ENCODE data around the gene MYBPHL.
A peak's percentile ranks its signal among the peaks of the same experiment; 100 is the strongest.

Gene MYBPHL

GRCh38 chr1:109253803-109254620 lies 52.8 kb downstream of the MYBPHL start:
- no peak for DNase-seq (ENCODE audit: extremely low read depth in 1 of 2, low read depth in 1 of 2)

- no peak for DNase-seq (ENCODE audit: extremely low read depth in 1 of 2, low read depth in 1 of 2)
Measured at GRCh38 chr1:109252893-109253802, 53.7 kb downstream of the MYBPHL start.

GRCh38 chr1:109252167-109252892 lies 54.5 kb downstream of the MYBPHL start:
- DNase-seq (ENCODE audit: extremely low read depth in 1 of 2, low read depth in 1 of 2): no peak

- DNase-seq (ENCODE audit: extremely low read depth in 1 of 2, low read depth in 1 of 2): no peak
Measured at GRCh38 chr1:109251277-109252166, 55.3 kb downstream of the MYBPHL start.

GRCh38 chr1:109250454-109251276 lies 56.1 kb downstream of the MYBPHL start:
- DNase-seq (ENCODE audit: extremely low read depth in 1 of 2, low read depth in 1 of 2): no peak

GRCh38 chr1:109249654-109250401 lies 57.0 kb downstream of the MYBPHL start:
- DNase-seq (ENCODE audit: extremely low read depth in 1 of 2, low read depth in 1 of 2): no peak

- peak; percentile 26 to 34 for DNase-seq (ENCODE audit: extremely low read depth in 1 of 2, low read depth in 1 of 2)
Measured at GRCh38 chr1:109248797-109249629, 57.8 kb downstream of the MYBPHL start, which contains the start of gene CELSR2. Gene CELSR2, plus strand, starts transcription at chr1:109249539. Its CDS starts 541 bp downstream, at chr1:109250080.

- DNase-seq (ENCODE audit: extremely low read depth in 1 of 2, low read depth in 1 of 2): no peak
Measured at GRCh38 chr1:109248444-109248796, 58.4 kb downstream of the MYBPHL start.

- no peak for DNase-seq (ENCODE audit: extremely low read depth in 1 of 2, low read depth in 1 of 2)
Measured at GRCh38 chr1:109247401-109248365, 59.1 kb downstream of the MYBPHL start.

- no peak for DNase-seq (ENCODE audit: extremely low read depth in 1 of 2, low read depth in 1 of 2)
Measured at GRCh38 chr1:109246141-109246551, 60.7 kb downstream of the MYBPHL start.

GRCh38 chr1:109243860-109244552 lies 62.8 kb downstream of the MYBPHL start:
- DNase-seq (ENCODE audit: extremely low read depth in 1 of 2, low read depth in 1 of 2): no peak

- DNase-seq (ENCODE audit: extremely low read depth in 1 of 2, low read depth in 1 of 2): no peak
Measured at GRCh38 chr1:109243221-109243620, 63.6 kb downstream of the MYBPHL start.

- no peak for DNase-seq (ENCODE audit: extremely low read depth in 1 of 2, low read depth in 1 of 2)
Measured at GRCh38 chr1:109242387-109242786, 64.4 kb downstream of the MYBPHL start.

Data from stimulated activated CD8-positive, alpha-beta memory T cell treated with anti-CD3 and anti-CD28 coated beads, Interleukin-7, amount 100 ng/mL, for 48 hours (primary cell).